H1 (cell line): ENCODE data around the gene ARV1. TPM values are rescaled to one million over a fixed set of nuclear protein-coding genes. Genes with fewer than 3 reads are reported as not detected.

Source experiments
- CTCF ChIA-PET: fragments of 300-600 bp; sonication (Branson Sonifier 250); formaldehyde crosslinking; loops from one replicate; lab custom pipeline; 2021; ENCODE audit not compliant: partially characterized antibody; lab: Charles Lee
- POLR2A ChIA-PET: fragments of 300-600 bp; sonication (Branson Sonifier 250); formaldehyde crosslinking; loops from one replicate; lab custom pipeline; 2021; ENCODE audit warnings: inconsistent platforms; ENCODE audit not compliant: partially characterized antibody; lab: Charles Lee
- DNase-seq, 2 experiments: peaks; one replicate each; pipeline versions ENCODE4 v3.0.0 to v3.0.0-alpha.2; 2010 to 2022; ENCODE audit warnings: low spot score in 2 of 2, low read depth in 1 of 2, mixed read lengths in 1 of 2
- FAIRE-seq: peaks from 2 replicates; lab custom pipeline; 2011; peaks lifted over from hg19 to GRCh38; lab: Jason Lieb, UNC
- H2AFZ ChIP-seq: 2 replicates; pipeline ENCODE4 v1.8.1; 2012; ENCODE audit warnings: low read length, inconsistent platforms
- H2AK5ac ChIP-seq: 2 replicates; pipeline ENCODE4 v1.6.1; 2013; ENCODE audit warnings: low read depth, low read length
- H2BK120ac ChIP-seq: replicated peaks from 2 replicates; pipeline ENCODE3; 2013; ENCODE audit warnings: low read depth, low read length, inconsistent platforms
- H2BK12ac ChIP-seq: 2 replicates; pipeline ENCODE4 v1.6.1; 2013; ENCODE audit warnings: low read depth, low read length
- H2BK15ac ChIP-seq: 2 replicates; pipeline ENCODE4 v1.6.1; 2013; ENCODE audit warnings: low read length
- H2BK20ac ChIP-seq: 2 replicates; pipeline ENCODE4 v1.6.1; 2013; ENCODE audit warnings: low read length
- H2BK5ac ChIP-seq: 2 replicates; pipeline ENCODE4 v1.6.1; 2013; ENCODE audit warnings: low read depth, low read length
- H3K14ac ChIP-seq: 2 replicates; pipeline ENCODE4 v1.6.1; 2013; ENCODE audit warnings: inconsistent platforms; ENCODE audit not compliant: insufficient read length
- H3K18ac ChIP-seq: 2 replicates; pipeline ENCODE4 v1.6.1; 2013; ENCODE audit warnings: low read length; ENCODE audit errors: extremely low read depth
- H3K23ac ChIP-seq: 2 replicates; pipeline ENCODE4 v1.6.1; 2013; ENCODE audit warnings: inconsistent platforms; ENCODE audit not compliant: insufficient read length
- H3K23me2 ChIP-seq: 2 replicates; pipeline ENCODE4 v1.6.1; 2013; ENCODE audit warnings: low read depth, low read length
- H3K27ac ChIP-seq: 2 replicates; pipeline ENCODE4 v1.6.1; 2011; ENCODE audit warnings: low read depth, low read length, inconsistent platforms
- H3K27me3 ChIP-seq, 4 experiments: replicated peaks in 1 of 4; 1 replicate in 1 of 4; 2 replicates in 3 of 4; pipeline versions ENCODE4 v1.6.1 to v1.8.1; 2011 to 2013; ENCODE audit warnings: low read length in 3 of 4, mild to moderate bottlenecking in 3 of 4, inconsistent platforms in 2 of 4, mixed read lengths in 2 of 4, moderate library complexity in 1 of 4; ENCODE audit not compliant: control insufficient read depth in 3 of 4, insufficient read depth in 3 of 4; ENCODE audit errors: extremely low read depth in 1 of 4
- H3K36me3 ChIP-seq, 4 experiments: 2 replicates each; pipeline versions ENCODE4 v1.6.1 to v1.8.1; 2011 to 2013; ENCODE audit warnings: mild to moderate bottlenecking in 4 of 4, low read length in 3 of 4, moderate library complexity in 2 of 4, control low read depth in 1 of 4, inconsistent platforms in 1 of 4; ENCODE audit not compliant: insufficient read depth in 4 of 4, control insufficient read depth in 2 of 4
- H3K4ac ChIP-seq: replicated peaks from 2 replicates; pipeline ENCODE3; 2013; ENCODE audit warnings: low read length, low read depth, mixed read lengths, inconsistent platforms; ENCODE audit not compliant: insufficient read length
- H3K4me1 ChIP-seq, 4 experiments: replicated peaks in 1 of 4; 1 replicate in 1 of 4; 2 replicates in 3 of 4; pipeline versions ENCODE4 v1.6.1 to v1.8.1; 2011 to 2013; ENCODE audit warnings: low read length in 3 of 4, inconsistent platforms in 2 of 4, mixed read lengths in 1 of 4; ENCODE audit not compliant: insufficient read depth in 4 of 4, control insufficient read depth in 3 of 4
- H3K4me2 ChIP-seq, 2 experiments: 2 replicates each; pipeline versions ENCODE4 v1.6.1 to v1.8.1; 2011 to 2013; ENCODE audit warnings: low read depth in 2 of 2, low read length in 2 of 2, control low read depth in 1 of 2, inconsistent platforms in 1 of 2, mild to moderate bottlenecking in 1 of 2; ENCODE audit not compliant: insufficient read depth in 1 of 2
- H3K4me3 ChIP-seq, 4 experiments: fragments of 200-600, 300-600 bp in 1 of 4; sonication (generic), shearing (Covaris generic), sonication (Bioruptor Twin) in 1 of 4; 2 replicates each; pipeline versions ENCODE4 v1.5.1 to v1.8.1; 2011 to 2016; ENCODE audit warnings: low read length in 4 of 4, low read depth in 3 of 4, control low read depth in 2 of 4, inconsistent platforms in 2 of 4, mild to moderate bottlenecking in 2 of 4, mixed read lengths in 1 of 4, moderate library complexity in 1 of 4; ENCODE audit not compliant: insufficient read depth in 2 of 4; ENCODE audit errors: extremely low read depth in 1 of 4
- H3K56ac ChIP-seq: replicated peaks from 2 replicates; pipeline ENCODE3; 2013; ENCODE audit warnings: low read depth, mild to moderate bottlenecking, mixed read lengths, low read length, inconsistent platforms; ENCODE audit not compliant: insufficient read length
- H3K79me1 ChIP-seq: 2 replicates; pipeline ENCODE4 v1.6.1; 2013; ENCODE audit warnings: low read depth, low read length, control low read depth
- H3K79me2 ChIP-seq, 2 experiments: 2 replicates each; pipeline versions ENCODE4 v1.6.1 to v1.8.1; 2012 to 2013; ENCODE audit warnings: low read length in 2 of 2, mild to moderate bottlenecking in 2 of 2, inconsistent platforms in 1 of 2; ENCODE audit not compliant: insufficient read depth in 2 of 2, control insufficient read depth in 1 of 2
- H3K9ac ChIP-seq, 4 experiments: replicated peaks in 1 of 4; 1 replicate in 1 of 4; 2 replicates in 3 of 4; pipeline versions ENCODE4 v1.6.1 to v1.8.1; 2011 to 2013; ENCODE audit warnings: low read depth in 3 of 4, low read length in 3 of 4, control low read depth in 2 of 4, mild to moderate bottlenecking in 2 of 4, moderate library complexity in 2 of 4, inconsistent platforms in 1 of 4; ENCODE audit errors: extremely low read depth in 1 of 4
- H3K9me3 ChIP-seq, 2 experiments: 2 replicates each; pipeline versions ENCODE4 v1.6.1 to v1.8.1; 2012 to 2013; ENCODE audit warnings: mild to moderate bottlenecking in 2 of 2, moderate library complexity in 2 of 2, control low read depth in 1 of 2, inconsistent platforms in 1 of 2, low read depth in 1 of 2, low read length in 1 of 2, mixed read lengths in 1 of 2; ENCODE audit not compliant: insufficient read depth in 2 of 2
- H4K20me1 ChIP-seq, 2 experiments: replicated peaks in 1 of 2; 2 replicates each; pipeline versions ENCODE3 to v1.8.1; 2011 to 2013; ENCODE audit warnings: inconsistent platforms in 2 of 2, low read length in 2 of 2, mild to moderate bottlenecking in 1 of 2; ENCODE audit not compliant: insufficient read depth in 2 of 2, control insufficient read depth in 1 of 2
- H4K5ac ChIP-seq: 2 replicates; pipeline ENCODE4 v1.6.1; 2013; ENCODE audit warnings: low read length, low read depth, mixed read lengths, inconsistent platforms; ENCODE audit not compliant: insufficient read length
- H4K8ac ChIP-seq: 2 replicates; pipeline ENCODE4 v1.8.0; 2013; ENCODE audit warnings: mild to moderate bottlenecking, moderate library complexity, low read length, inconsistent platforms; ENCODE audit not compliant: insufficient read depth; ENCODE audit errors: extremely low read depth
- H4K91ac ChIP-seq: replicated peaks from 2 replicates; pipeline ENCODE3; 2013; ENCODE audit warnings: low read length, mixed read lengths, inconsistent platforms; ENCODE audit not compliant: insufficient read length
- ASH2L ChIP-seq: fragments of 200-600, 300-600 bp; sonication (generic); IDR thresholded peaks from one replicate; pipeline ENCODE4 v1.7.1; 2017; ENCODE audit warnings: low read length
- BCL11A ChIP-seq, 2 experiments: IDR thresholded peaks; one replicate each; pipeline ENCODE4 v1.6.1; 2011; ENCODE audit warnings: low read depth in 2 of 2, low read length in 2 of 2, mild to moderate bottlenecking in 2 of 2
- CBX8 ChIP-seq: fragments of 300-800, 300-1000 bp; sonication (generic); IDR thresholded peaks from 2 replicates; pipeline ENCODE4 v1.7.1; 2016; ENCODE audit warnings: low read depth, low read length, borderline replicate concordance
- E2F6 ChIP-seq: IDR thresholded peaks from 2 replicates; pipeline ENCODE4 v1.6.1; 2012; ENCODE audit warnings: inconsistent platforms
- NANOG ChIP-seq: IDR thresholded peaks from 2 replicates; pipeline ENCODE4 v1.6.1; 2011; ENCODE audit warnings: low read length, low read depth, mild to moderate bottlenecking, inconsistent platforms; ENCODE audit not compliant: insufficient read depth, poor library complexity, severe bottlenecking
- SIRT6 ChIP-seq: IDR thresholded peaks from one replicate; pipeline ENCODE4 v1.7.1; 2012; ENCODE audit warnings: low read length, inconsistent platforms
- SP4 ChIP-seq: IDR thresholded peaks from 2 replicates; pipeline ENCODE4 v1.6.1; 2012; ENCODE audit warnings: low read length, inconsistent platforms
- SUZ12 ChIP-seq: fragments of 200-600 bp; sonication (generic); IDR thresholded peaks from 2 replicates; pipeline ENCODE4 v1.6.1; 2012; ENCODE audit warnings: mild to moderate bottlenecking, inconsistent platforms, low read length, moderate library complexity, mixed read lengths
- WGBS, 2 experiments: shearing (Covaris generic) in 1 of 2; methylation state at CpG; one replicate each; pipeline versions ENCODE4 v1.1.6 to v1.1.7; 2013 to 2015; ENCODE audit warnings: low lambda C conversion rate in 2 of 2, mixed read lengths in 2 of 2, inconsistent platforms in 1 of 2, low coverage in 1 of 2, missing lambda C conversion rate in 1 of 2; ENCODE audit not compliant: insufficient replicate concordance in 2 of 2, insufficient coverage in 1 of 2, insufficient read length in 1 of 2; ENCODE audit errors: extremely low coverage in 1 of 2, missing lambda C conversion rate in 1 of 2; 5-methylcytosine and 5-hydroxymethylcytosine counted together
- polyA plus RNA-seq, 7 experiments: library from polyadenylated mRNA; depleted of rRNA in 3 of 7; stranded (reverse) in 5 of 7; unstranded in 2 of 7; fragments of >200 nt in 5 of 7; fragments of 200-250 nt in 2 of 7; gene quantifications; 1 replicate in 5 of 7; 2 replicates in 1 of 7; 4 replicates in 1 of 7; pipeline versions ENCODE4 v1.2.1 to v1.2.3, GENCODE V29; 2011 to 2013; ENCODE audit warnings: missing spikeins in 2 of 7, mixed read lengths in 2 of 7
- total RNA-seq: library from RNA; stranded (reverse); fragmentation: NEBNext Ultra II Directional; extraction: Animal tissue kit (Norgen Biotek cat#: 25700); gene quantifications from 2 replicates; pipeline ENCODE4 v1.2.1, GENCODE V29; 2021
- TF ChIP-seq, protein P1 (sequence below): IDR thresholded peaks from 2 replicates; pipeline ENCODE4 v1.6.1; 2012; ENCODE audit warnings: low read length, inconsistent platforms

ARV1 gene
- total and polyA plus RNA-seq, 2 of the 8 experiments (the other 6 are each of a cell fraction or from before 2014, with no cell fraction given): 13.1 to 13.4 TPM

- H3K9me3 ChIP-seq: 0 out of 4 replicates have a peak, but pooled peaks cover 0 to 2% of the 10 kb centered on the region in 2 experiments
- H2AFZ ChIP-seq: no peak overlapping the region
- no peaks in the 10 kb centered on the region for H3K79me2 ChIP-seq
- no peak overlapping the region for H3K9ac ChIP-seq
- no peak for DNase-seq
- H4K20me1 ChIP-seq: peaks cover 0 to 4% of the 10 kb centered on the region in 2 experiments
- no peak overlapping the region for H3K56ac ChIP-seq
- no peaks in the 10 kb centered on the region; a peak in 2 of 7 replicates for H3K27me3 ChIP-seq
- H4K91ac ChIP-seq: no peak overlapping the region
- WGBS, 2 experiments: 87% methylated on average over 4 of the region's 5 CpGs; no CpG with 5 or more reads in 1 of the 2 experiments
- H3K23ac ChIP-seq: no peak overlapping the region
- POLR2A ChIA-PET: no interaction called here
- no peak overlapping the region for H2BK5ac ChIP-seq
- no peak overlapping the region for H3K14ac ChIP-seq
- no peak overlapping the region for H2BK20ac ChIP-seq
- H2BK15ac ChIP-seq: no peak overlapping the region
- no peak overlapping the region for H3K4me3 ChIP-seq
- no peak overlapping the region for H4K5ac ChIP-seq
- H3K23me2 ChIP-seq: peaks cover 5% of the 10 kb centered on the region; the same call in 1 of the 2 replicates
- no peak overlapping the region for H2BK120ac ChIP-seq
- H4K8ac ChIP-seq: no peak overlapping the region
- TF ChIP-seq SP4 (no peak), E2F6 (no peak), SIRT6 (no peak), BCL11A (IDR thresholded peaks at IDR 0.05; ENCODE audit: low read depth in 2 of 2, low read length in 2 of 2) (no peak), NANOG (no peak), SUZ12 (no peak), CBX8 (no peak), ASH2L (no peak)
- TF ChIP-seq, protein P1, sequence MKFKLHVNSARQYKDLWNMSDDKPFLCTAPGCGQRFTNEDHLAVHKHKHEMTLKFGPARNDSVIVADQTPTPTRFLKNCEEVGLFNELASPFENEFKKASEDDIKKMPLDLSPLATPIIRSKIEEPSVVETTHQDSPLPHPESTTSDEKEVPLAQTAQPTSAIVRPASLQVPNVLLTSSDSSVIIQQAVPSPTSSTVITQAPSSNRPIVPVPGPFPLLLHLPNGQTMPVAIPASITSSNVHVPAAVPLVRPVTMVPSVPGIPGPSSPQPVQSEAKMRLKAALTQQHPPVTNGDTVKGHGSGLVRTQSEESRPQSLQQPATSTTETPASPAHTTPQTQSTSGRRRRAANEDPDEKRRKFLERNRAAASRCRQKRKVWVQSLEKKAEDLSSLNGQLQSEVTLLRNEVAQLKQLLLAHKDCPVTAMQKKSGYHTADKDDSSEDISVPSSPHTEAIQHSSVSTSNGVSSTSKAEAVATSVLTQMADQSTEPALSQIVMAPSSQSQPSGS: no peak
- TF ChIP-seq, all 59 proteins: peak for 0
- Histone ChIP-seq H3K79me1 (no peaks in the 10 kb centered on the region), H3K4me2 (no peak overlapping the region), H2AK5ac (no peak overlapping the region), H3K18ac (no peak overlapping the region), H2BK12ac (no peak overlapping the region), H3K27ac (no peak overlapping the region), H3K36me3 (no peaks in the 10 kb centered on the region), H3K4ac (no peak overlapping the region), H3K4me1 (no peaks in the 10 kb centered on the region)
- CTCF ChIA-PET: no interaction called here
- no peak for FAIRE-seq
Observed at GRCh38 chr1:231011963-231012362, 33.1 kb downstream of the ARV1 start.
